MM.1S (cell line): ENCODE measurements around the gene MINK1.

ENCODE experiments used
- DNase-seq: peaks from one replicate; pipeline ENCODE4 v3.0.0-alpha.2; 2015
- H2AFZ ChIP-seq: fragments of 300-600 bp; sonication (generic); 2 replicates; pipeline ENCODE4 v1.6.0; 2016; ENCODE audit warnings: antibody characterized with exemption, low read length
- H3F3A ChIP-seq: fragments of 300-600 bp; sonication (generic); 2 replicates; pipeline ENCODE4 v1.6.1; 2016; ENCODE audit warnings: mild to moderate bottlenecking, antibody characterized with exemption, low read length, moderate library complexity, mixed read lengths; ENCODE audit not compliant: insufficient read depth
- H3K27ac ChIP-seq: fragments of 300-600 bp; sonication (generic); 2 replicates; pipeline ENCODE4 v1.5.1; 2016; ENCODE audit warnings: mild to moderate bottlenecking, low read length
- H3K27me3 ChIP-seq: fragments of 300-600 bp; sonication (generic); replicated peaks from 2 replicates; pipeline ENCODE4 v1.6.0; 2016; ENCODE audit warnings: low read length; ENCODE audit not compliant: insufficient read depth
- H3K36me3 ChIP-seq: fragments of 300-600 bp; sonication (generic); replicated peaks from 2 replicates; pipeline ENCODE4 v1.6.1; 2016; ENCODE audit warnings: mild to moderate bottlenecking, low read length, mixed read lengths; ENCODE audit not compliant: insufficient read depth
- H3K4me1 ChIP-seq: fragments of 300-600 bp; sonication (generic); 2 replicates; pipeline ENCODE4 v1.6.1; 2016; ENCODE audit warnings: low read length, mixed read lengths
- H3K4me2 ChIP-seq: fragments of 300-600 bp; sonication (generic); 2 replicates; pipeline ENCODE4 v1.6.0; 2016; ENCODE audit warnings: low read depth, low read length
- H3K4me3 ChIP-seq: fragments of 300-600 bp; sonication (generic); 2 replicates; pipeline ENCODE4 v1.5.1; 2016; ENCODE audit warnings: low read length, mixed read lengths
- H3K79me2 ChIP-seq: fragments of 300-600 bp; sonication (generic); 2 replicates; pipeline ENCODE4 v1.6.1; 2016; ENCODE audit warnings: mixed run types, low read length, mixed read lengths
- H3K9ac ChIP-seq: fragments of 300-600 bp; sonication (generic); 2 replicates; pipeline ENCODE4 v1.6.1; 2016; ENCODE audit warnings: low read length, mixed read lengths
- H3K9me2 ChIP-seq: fragments of 300-600 bp; sonication (generic); replicated peaks from 2 replicates; pipeline ENCODE4 v1.6.1; 2016; ENCODE audit warnings: mild to moderate bottlenecking, low read length, mixed read lengths; ENCODE audit not compliant: insufficient read depth
- H3K9me3 ChIP-seq: fragments of 300-600 bp; sonication (generic); replicated peaks from 2 replicates; pipeline ENCODE4 v1.6.1; 2016; ENCODE audit warnings: mild to moderate bottlenecking, low read length, mixed read lengths; ENCODE audit not compliant: insufficient read depth
- H4K20me1 ChIP-seq: fragments of 300-600 bp; sonication (generic); 2 replicates; pipeline ENCODE4 v1.6.1; 2016; ENCODE audit warnings: mild to moderate bottlenecking, low read length, moderate library complexity, mixed read lengths; ENCODE audit not compliant: insufficient read depth
- CTCF ChIP-seq: fragments of 300-600 bp; sonication (generic); IDR thresholded peaks from 2 replicates; pipeline ENCODE4 v1.5.1; 2016; ENCODE audit warnings: antibody characterized with exemption, low read length, mixed read lengths
- EZH2 ChIP-seq: fragments of 300-600 bp; sonication (generic); optimal IDR thresholded peaks from 2 replicates; pipeline ENCODE3; 2017; ENCODE audit warnings: low read depth, mild to moderate bottlenecking, antibody characterized with exemption, low read length, mixed read lengths
- EZH2phosphoT487 ChIP-seq: fragments of 300-600 bp; sonication (generic); IDR thresholded peaks from 2 replicates; pipeline ENCODE4 v1.6.1; 2018; ENCODE audit warnings: antibody characterized with exemption, low read length

MINK1 gene

GRCh38 chr17:4837471-4838308, 4.5 kb downstream of the MINK1 start:
- H4K20me1 ChIP-seq, result 0 out of 2 replicates have a peak, but pooled peaks cover 4% of the 10 kb centered on the region
- H3K79me2 ChIP-seq, result peaks cover 90% of the 10 kb centered on the region
- H3K27ac ChIP-seq, result no peak overlapping the region

GRCh38 chr17:4838309-4838785, 5.2 kb downstream of the MINK1 start:
- no peak for TF ChIP-seq EZH2phosphoT487
- TF ChIP-seq EZH2, result no peak
- TF ChIP-seq CTCF, result no peak
- Histone ChIP-seq H3F3A (peaks cover 3% of the 10 kb centered on the region; the same call in 1 of the 2 replicates), H3K9me3 (no peaks in the 10 kb centered on the region), H3K9me2 (no peaks in the 10 kb centered on the region), H3K27ac (no peak overlapping the region), H3K4me1 (peaks cover 23% of the 10 kb centered on the region; the same call in 1 of the 2 replicates), H3K36me3 (no peaks in the 10 kb centered on the region), H3K27me3 (no peaks in the 10 kb centered on the region), H3K79me2 (peaks cover 92% of the 10 kb centered on the region), H3K9ac (no peak overlapping the region), H3K4me2 (no peak overlapping the region), H4K20me1 (0 out of 2 replicates have a peak, but pooled peaks cover 4% of the 10 kb centered on the region), H3K4me3 (no peak overlapping the region), H2AFZ (no peak overlapping the region)
- DNase-seq, result no peak

More at GRCh38 chr17:4837471-4838308, 4.5 kb downstream of the MINK1 start:
- Histone ChIP-seq H3F3A (peaks cover 3% of the 10 kb centered on the region; the same call in 1 of the 2 replicates), H3K4me1 (peaks cover 23% of the 10 kb centered on the region; the same call in 1 of the 2 replicates), H3K9ac (no peak overlapping the region), H3K4me3 (no peak overlapping the region), H3K9me3 (no peaks in the 10 kb centered on the region), H2AFZ (no peak overlapping the region), H3K4me2 (no peak overlapping the region), H3K36me3 (no peaks in the 10 kb centered on the region), H3K27me3 (no peaks in the 10 kb centered on the region), H3K9me2 (no peaks in the 10 kb centered on the region)
- DNase-seq, result no peak
- TF ChIP-seq EZH2, result no peak

- Histone ChIP-seq H3F3A (no peaks in the 10 kb centered on the region), H3K4me3 (no peak overlapping the region), H3K27me3 (no peaks in the 10 kb centered on the region), H3K4me2 (no peak overlapping the region), H3K79me2 (peaks cover 91% of the 10 kb centered on the region), H3K27ac (no peak overlapping the region), H3K4me1 (peaks cover 18% of the 10 kb centered on the region; the same call in 1 of the 2 replicates), H2AFZ (no peak overlapping the region), H4K20me1 (0 out of 2 replicates have a peak, but pooled peaks cover 4% of the 10 kb centered on the region), H3K9me2 (no peaks in the 10 kb centered on the region), H3K36me3 (no peaks in the 10 kb centered on the region), H3K9ac (no peak overlapping the region), H3K9me3 (no peaks in the 10 kb centered on the region)
- TF ChIP-seq CTCF, result no peak
- TF ChIP-seq EZH2, result no peak
- no peak for TF ChIP-seq EZH2phosphoT487
- no peak for DNase-seq
Measured at GRCh38 chr17:4839221-4839620, 6.1 kb downstream of the MINK1 start.
